Gastrocnemius medialis (tissue), 4 donors: Measurements from ENCODE around the gene ASTN2. TPM values are rescaled to one million over a fixed set of nuclear protein-coding genes. Genes with fewer than 3 reads are reported as not detected.

ENCODE experiments used
- ATAC-seq, 2 donors: fragments of 150-250 bp; one replicate each; pipeline ENCODE4 v1.9.1; 2016
- DNase-seq, 2 donors: peaks; one replicate each; pipeline ENCODE4 v3.0.0-alpha.2; 2019
- H3K27ac ChIP-seq, 4 donors: fragments of 200-600 bp; sonication (generic); 1 replicate in 1 of 4; 2 replicates in 3 of 4; pipeline ENCODE4 v1.5.1; 2016 to 2018; ENCODE audit warnings: mild to moderate bottlenecking in 2 of 4, moderate library complexity in 1 of 4
- H3K27me3 ChIP-seq, 3 donors: fragments of 200-600 bp; sonication (generic) in 2 of 3; 1 replicate in 1 of 3; 2 replicates in 2 of 3; pipeline versions ENCODE4 v1.5.1 to v1.6.0; 2016 to 2019; ENCODE audit warnings: mild to moderate bottlenecking in 1 of 3, moderate library complexity in 1 of 3
- H3K36me3 ChIP-seq, 2 donors: fragments of 200-600 bp; sonication (generic) in 1 of 2; one replicate each; pipeline ENCODE4 v1.5.1; 2017 to 2018
- H3K4me1 ChIP-seq, 2 donors: fragments of 200-600 bp; sonication (generic) in 1 of 2; one replicate each; pipeline ENCODE4 v1.5.1; 2016 to 2017; ENCODE audit warnings: mild to moderate bottlenecking in 2 of 2
- H3K4me3 ChIP-seq, 4 donors: fragments of 200-600 bp; sonication (generic) in 3 of 4; 1 replicate in 1 of 4; 2 replicates in 3 of 4; pipeline ENCODE4 v1.5.1; 2016 to 2019; ENCODE audit warnings: mild to moderate bottlenecking in 2 of 4
- H3K9me3 ChIP-seq, 3 donors: fragments of 200-600 bp; sonication (generic) in 2 of 3; 1 replicate in 1 of 3; 2 replicates in 2 of 3; pipeline ENCODE4 v1.5.1; 2016 to 2019
- CTCF ChIP-seq, 5 experiments: fragments of 450-650 bp in 3 of 5; fragments of 200-600 bp in 2 of 5; sonication (generic) in 2 of 5; IDR thresholded peaks in 4 of 5; conservative IDR thresholded peaks in 1 of 5; 1 replicate in 4 of 5; 2 replicates in 1 of 5; pipeline ENCODE4 v1.5.1; 2016 to 2019; ENCODE audit warnings: antibody characterized with exemption in 5 of 5, mild to moderate bottlenecking in 3 of 5, moderate library complexity in 3 of 5
- POLR2A ChIP-seq, 2 donors: fragments of 450-650 bp; IDR thresholded peaks; one replicate each; pipeline ENCODE4 v1.6.1; 2017; ENCODE audit warnings: antibody characterized with exemption in 2 of 2, mild to moderate bottlenecking in 2 of 2, moderate library complexity in 2 of 2
- in situ Hi-C, 4 donors: fragments of 200-750 bp; cut with MboI; loops; one replicate each; pipeline versions ENCODE4 v1.15.0 to v1.8.0; 2017; ENCODE audit warnings: low sequenced_read_pairs in 4 of 4
- intact Hi-C: fragments of 100-400 bp; cut with DNase I; formaldehyde crosslinking; loops from one replicate; pipeline ENCODE4 v1.15.1; 2023; ENCODE audit warnings: low total_unique reads
- total RNA-seq, 4 donors: library from RNA; depleted of rRNA; stranded (reverse); fragments of >200 nt; gene quantifications; one replicate each; pipeline versions ENCODE4 v1.1.0 to v1.2.3, GENCODE V29; 2016

ASTN2 gene
- total RNA-seq, 4 donors from 2014 or later: 2.5 to 4.6 (median 3.7) TPM

GRCh38 chr9:117126871-117127270, 288.0 kb downstream of the ASTN2 start:
- DNase-seq (no peak), ATAC-seq (no peak)
- intact Hi-C loops (no loop called here), in situ Hi-C loops (loop anchor here in 1 of 4 donors (25.0 kb wide), 1 partner anchor 110 kb away; no protein-coding TSS in a partner anchor)
- no peak overlapping the region for H3K27ac ChIP-seq
- H3K4me1 ChIP-seq: no peaks in the 10 kb centered on the region
- TF ChIP-seq POLR2A (IDR thresholded peaks at IDR 0.05): no peak
- TF ChIP-seq CTCF (IDR thresholded peaks at IDR 0.05 in 4 of 5, conservative IDR thresholded peaks at IDR 0.05 in 1 of 5): no peak
- no peaks in the 10 kb centered on the region for H3K36me3 ChIP-seq
- no peaks in the 10 kb centered on the region for H3K27me3 ChIP-seq
- H3K4me3 ChIP-seq: no peak overlapping the region
- no peaks in the 10 kb centered on the region for H3K9me3 ChIP-seq

- no peak for TF ChIP-seq CTCF (IDR thresholded peaks at IDR 0.05 in 4 of 5, conservative IDR thresholded peaks at IDR 0.05 in 1 of 5)
- no peak for TF ChIP-seq POLR2A (IDR thresholded peaks at IDR 0.05)
- Histone ChIP-seq H3K27me3 (no peaks in the 10 kb centered on the region), H3K9me3 (no peaks in the 10 kb centered on the region), H3K4me1 (no peaks in the 10 kb centered on the region), H3K4me3 (no peak overlapping the region), H3K36me3 (no peaks in the 10 kb centered on the region), H3K27ac (no peak overlapping the region)
- ATAC-seq (no peak), DNase-seq (no peak)
- in situ Hi-C loops: loop anchor here in 1 of 4 donors (25.0 kb wide), 1 partner anchor 112 kb away; no protein-coding TSS in a partner anchor
- intact Hi-C loops: no loop called here
These were observed 289.3 kb downstream of the ASTN2 start for GRCh38 chr9:117125531-117125930.

- H3K27ac ChIP-seq: no peak overlapping the region
- no peaks in the 10 kb centered on the region for H3K27me3 ChIP-seq
- H3K36me3 ChIP-seq: no peaks in the 10 kb centered on the region
- no peak for ATAC-seq
- in situ Hi-C loops (no loop called here), intact Hi-C loops (no loop called here)
- no peaks in the 10 kb centered on the region for H3K9me3 ChIP-seq
- no peaks in the 10 kb centered on the region for H3K4me1 ChIP-seq
- H3K4me3 ChIP-seq: no peak overlapping the region
- TF ChIP-seq CTCF (IDR thresholded peaks at IDR 0.05 in 4 of 5, conservative IDR thresholded peaks at IDR 0.05 in 1 of 5): no peak
- no peak for TF ChIP-seq POLR2A (IDR thresholded peaks at IDR 0.05)
- DNase-seq: no peak
These were observed 291.1 kb downstream of the ASTN2 start for GRCh38 chr9:117123729-117124128.

GRCh38 chr9:117122953-117123352, 291.9 kb downstream of the ASTN2 start:
- Histone ChIP-seq H3K4me3 (no peak overlapping the region), H3K27me3 (no peaks in the 10 kb centered on the region), H3K9me3 (no peaks in the 10 kb centered on the region), H3K36me3 (no peaks in the 10 kb centered on the region), H3K27ac (no peak overlapping the region), H3K4me1 (no peaks in the 10 kb centered on the region)
- TF ChIP-seq POLR2A (IDR thresholded peaks at IDR 0.05) (no peak), CTCF (IDR thresholded peaks at IDR 0.05 in 4 of 5, conservative IDR thresholded peaks at IDR 0.05 in 1 of 5) (no peak)
- intact Hi-C loops: no loop called here
- DNase-seq (no peak), ATAC-seq (no peak)
- in situ Hi-C loops: no loop called here

GRCh38 chr9:117122102-117122501, 292.8 kb downstream of the ASTN2 start:
- in situ Hi-C loops: no loop called here
- intact Hi-C loops: no loop called here
- no peak for DNase-seq
- no peak overlapping the region for H3K27ac ChIP-seq
- no peaks in the 10 kb centered on the region for H3K4me1 ChIP-seq
- ATAC-seq: no peak
- H3K36me3 ChIP-seq: no peaks in the 10 kb centered on the region
- H3K27me3 ChIP-seq: no peaks in the 10 kb centered on the region
- H3K4me3 ChIP-seq: no peak overlapping the region
- TF ChIP-seq POLR2A (IDR thresholded peaks at IDR 0.05): no peak
- no peaks in the 10 kb centered on the region for H3K9me3 ChIP-seq
